Spleen (tissue), 7 donors: ENCODE measurements around the gene GNAZ.

Experiments
- POLR2AphosphoS5 ChIP-seq, 3 donors: sonication (generic); formaldehyde crosslinking; IDR thresholded peaks; one replicate each; pipeline ENCODE4 v1.5.1; 2017; ENCODE audit warnings: antibody characterized with exemption in 3 of 3
- TF ChIP-seq, protein P1 (sequence below), 11 experiments: fragments of 200-600 bp in 7 of 11; fragments of 450-650 bp in 4 of 11; sonication (generic) in 4 of 11; IDR thresholded peaks in 8 of 11; conservative IDR thresholded peaks in 3 of 11; 1 replicate in 7 of 11; 2 replicates in 4 of 11; pipeline versions ENCODE4 v1.4.0 to v1.8.0; 2016 to 2021; ENCODE audit warnings: antibody characterized with exemption in 11 of 11, inconsistent platforms in 4 of 11, mild to moderate bottlenecking in 1 of 11
- donor health status: DM: no; HTN: no; CAD: no; lungs with moderate emphysema.
- donor health status: DM: no; HTN: no; CAD: no.
- donor health status: DM: no; HTN: no; CAD: no.

DNA sequence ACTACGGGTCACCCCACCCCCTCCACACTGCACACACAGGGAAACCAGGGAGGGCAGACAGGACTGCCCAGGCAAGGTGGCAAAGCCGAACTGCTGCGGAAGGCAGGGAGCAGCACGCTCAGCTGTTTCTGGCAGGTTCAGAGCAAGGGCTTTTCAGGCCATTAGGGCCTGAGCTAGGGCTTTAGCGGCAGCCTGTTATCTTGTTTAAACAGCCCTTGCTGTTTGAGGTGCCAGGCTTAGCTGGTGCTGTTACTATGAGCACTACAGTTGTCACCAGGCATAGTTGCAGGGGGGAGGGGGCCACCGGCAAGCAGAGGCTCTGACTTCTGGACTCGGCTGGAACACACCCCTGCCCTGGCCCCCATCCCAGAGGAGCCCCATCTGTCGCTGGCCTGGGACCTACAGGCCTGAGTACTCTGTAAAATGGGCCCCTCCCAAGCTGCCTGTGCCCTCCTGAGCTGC lies 36.6 kb downstream of the GNAZ start:
- TF ChIP-seq, protein P1, sequence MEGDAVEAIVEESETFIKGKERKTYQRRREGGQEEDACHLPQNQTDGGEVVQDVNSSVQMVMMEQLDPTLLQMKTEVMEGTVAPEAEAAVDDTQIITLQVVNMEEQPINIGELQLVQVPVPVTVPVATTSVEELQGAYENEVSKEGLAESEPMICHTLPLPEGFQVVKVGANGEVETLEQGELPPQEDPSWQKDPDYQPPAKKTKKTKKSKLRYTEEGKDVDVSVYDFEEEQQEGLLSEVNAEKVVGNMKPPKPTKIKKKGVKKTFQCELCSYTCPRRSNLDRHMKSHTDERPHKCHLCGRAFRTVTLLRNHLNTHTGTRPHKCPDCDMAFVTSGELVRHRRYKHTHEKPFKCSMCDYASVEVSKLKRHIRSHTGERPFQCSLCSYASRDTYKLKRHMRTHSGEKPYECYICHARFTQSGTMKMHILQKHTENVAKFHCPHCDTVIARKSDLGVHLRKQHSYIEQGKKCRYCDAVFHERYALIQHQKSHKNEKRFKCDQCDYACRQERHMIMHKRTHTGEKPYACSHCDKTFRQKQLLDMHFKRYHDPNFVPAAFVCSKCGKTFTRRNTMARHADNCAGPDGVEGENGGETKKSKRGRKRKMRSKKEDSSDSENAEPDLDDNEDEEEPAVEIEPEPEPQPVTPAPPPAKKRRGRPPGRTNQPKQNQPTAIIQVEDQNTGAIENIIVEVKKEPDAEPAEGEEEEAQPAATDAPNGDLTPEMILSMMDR (IDR thresholded peaks at IDR 0.05 in 8 of 11, conservative IDR thresholded peaks at IDR 0.05 in 3 of 11), result no peak
- no peak for TF ChIP-seq POLR2AphosphoS5 (IDR thresholded peaks at IDR 0.05)
